ENCODE measurements around the gene TAS1R1. TPM values are rescaled to one million over a fixed set of nuclear protein-coding genes. Genes with fewer than 3 reads are reported as not detected.

Gene TAS1R1
- total and polyA plus RNA-seq, 10 of the 15 experiments (the other 5 are each of a cell fraction or from before 2014, with no cell fraction given): 0.03 to 0.06 (median 0.04) TPM; not detected in 7

GRCh38 chr1:6603238-6603914, 48.3 kb downstream of the TAS1R1 start (continued):
- TF ChIP-seq RAD21 (IDR thresholded peaks at IDR 0.05; ENCODE audit: insufficient read depth, low read depth, low read length) (no peak), SMARCA5 (IDR thresholded peaks at IDR 0.05) (0 out of 2 replicates have a peak, but pooled peaks have one; percentile 2), MEF2A (IDR thresholded peaks at IDR 0.05; ENCODE audit: insufficient read depth, low read depth, low read length) (no peak), ZBTB40 (IDR thresholded peaks at IDR 0.05; ENCODE audit: borderline replicate concordance) (peak; percentile 65), RUNX3 (IDR thresholded peaks at IDR 0.05; ENCODE audit: low read length) (no peak), ZZZ3 (IDR thresholded peaks at IDR 0.05; ENCODE audit: control insufficient read depth, insufficient read length, low read depth) (no peak), DPF2 (IDR thresholded peaks at IDR 0.05) (no peak), RB1 (IDR thresholded peaks at IDR 0.05; ENCODE audit: borderline replicate concordance) (no peak), TAF1 (IDR thresholded peaks at IDR 0.05; ENCODE audit: borderline replicate concordance, low read depth, low read length) (0 out of 2 replicates have a peak, but pooled peaks have one; percentile 28), PML (IDR thresholded peaks at IDR 0.05; ENCODE audit: low read length) (no peak), STAT1 (conservative IDR thresholded peaks at IDR 0.05) (no peak), SIN3A (IDR thresholded peaks at IDR 0.05; ENCODE audit: low read depth, low read length) (no peak), HDAC2 (IDR thresholded peaks at IDR 0.05) (no peak), POLR2AphosphoS2 (IDR thresholded peaks at IDR 0.05; ENCODE audit: low read depth, low read length) (no peak), CREB1 (IDR thresholded peaks at IDR 0.05; ENCODE audit: low read depth) (peak; percentile 81), IRF4 (IDR thresholded peaks at IDR 0.05; ENCODE audit: low read depth, low read length) (no peak), ZNF217 (IDR thresholded peaks at IDR 0.05) (no peak)
- TF ChIP-seq, protein P1, sequence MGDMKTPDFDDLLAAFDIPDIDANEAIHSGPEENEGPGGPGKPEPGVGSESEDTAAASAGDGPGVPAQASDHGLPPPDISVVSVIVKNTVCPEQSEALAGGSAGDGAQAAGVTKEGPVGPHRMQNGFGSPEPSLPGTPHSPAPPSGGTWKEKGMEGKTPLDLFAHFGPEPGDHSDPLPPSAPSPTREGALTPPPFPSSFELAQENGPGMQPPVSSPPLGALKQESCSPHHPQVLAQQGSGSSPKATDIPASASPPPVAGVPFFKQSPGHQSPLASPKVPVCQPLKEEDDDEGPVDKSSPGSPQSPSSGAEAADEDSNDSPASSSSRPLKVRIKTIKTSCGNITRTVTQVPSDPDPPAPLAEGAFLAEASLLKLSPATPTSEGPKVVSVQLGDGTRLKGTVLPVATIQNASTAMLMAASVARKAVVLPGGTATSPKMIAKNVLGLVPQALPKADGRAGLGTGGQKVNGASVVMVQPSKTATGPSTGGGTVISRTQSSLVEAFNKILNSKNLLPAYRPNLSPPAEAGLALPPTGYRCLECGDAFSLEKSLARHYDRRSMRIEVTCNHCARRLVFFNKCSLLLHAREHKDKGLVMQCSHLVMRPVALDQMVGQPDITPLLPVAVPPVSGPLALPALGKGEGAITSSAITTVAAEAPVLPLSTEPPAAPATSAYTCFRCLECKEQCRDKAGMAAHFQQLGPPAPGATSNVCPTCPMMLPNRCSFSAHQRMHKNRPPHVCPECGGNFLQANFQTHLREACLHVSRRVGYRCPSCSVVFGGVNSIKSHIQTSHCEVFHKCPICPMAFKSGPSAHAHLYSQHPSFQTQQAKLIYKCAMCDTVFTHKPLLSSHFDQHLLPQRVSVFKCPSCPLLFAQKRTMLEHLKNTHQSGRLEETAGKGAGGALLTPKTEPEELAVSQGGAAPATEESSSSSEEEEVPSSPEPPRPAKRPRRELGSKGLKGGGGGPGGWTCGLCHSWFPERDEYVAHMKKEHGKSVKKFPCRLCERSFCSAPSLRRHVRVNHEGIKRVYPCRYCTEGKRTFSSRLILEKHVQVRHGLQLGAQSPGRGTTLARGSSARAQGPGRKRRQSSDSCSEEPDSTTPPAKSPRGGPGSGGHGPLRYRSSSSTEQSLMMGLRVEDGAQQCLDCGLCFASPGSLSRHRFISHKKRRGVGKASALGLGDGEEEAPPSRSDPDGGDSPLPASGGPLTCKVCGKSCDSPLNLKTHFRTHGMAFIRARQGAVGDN (IDR thresholded peaks at IDR 0.05): no peak
- TF ChIP-seq, protein P2, sequence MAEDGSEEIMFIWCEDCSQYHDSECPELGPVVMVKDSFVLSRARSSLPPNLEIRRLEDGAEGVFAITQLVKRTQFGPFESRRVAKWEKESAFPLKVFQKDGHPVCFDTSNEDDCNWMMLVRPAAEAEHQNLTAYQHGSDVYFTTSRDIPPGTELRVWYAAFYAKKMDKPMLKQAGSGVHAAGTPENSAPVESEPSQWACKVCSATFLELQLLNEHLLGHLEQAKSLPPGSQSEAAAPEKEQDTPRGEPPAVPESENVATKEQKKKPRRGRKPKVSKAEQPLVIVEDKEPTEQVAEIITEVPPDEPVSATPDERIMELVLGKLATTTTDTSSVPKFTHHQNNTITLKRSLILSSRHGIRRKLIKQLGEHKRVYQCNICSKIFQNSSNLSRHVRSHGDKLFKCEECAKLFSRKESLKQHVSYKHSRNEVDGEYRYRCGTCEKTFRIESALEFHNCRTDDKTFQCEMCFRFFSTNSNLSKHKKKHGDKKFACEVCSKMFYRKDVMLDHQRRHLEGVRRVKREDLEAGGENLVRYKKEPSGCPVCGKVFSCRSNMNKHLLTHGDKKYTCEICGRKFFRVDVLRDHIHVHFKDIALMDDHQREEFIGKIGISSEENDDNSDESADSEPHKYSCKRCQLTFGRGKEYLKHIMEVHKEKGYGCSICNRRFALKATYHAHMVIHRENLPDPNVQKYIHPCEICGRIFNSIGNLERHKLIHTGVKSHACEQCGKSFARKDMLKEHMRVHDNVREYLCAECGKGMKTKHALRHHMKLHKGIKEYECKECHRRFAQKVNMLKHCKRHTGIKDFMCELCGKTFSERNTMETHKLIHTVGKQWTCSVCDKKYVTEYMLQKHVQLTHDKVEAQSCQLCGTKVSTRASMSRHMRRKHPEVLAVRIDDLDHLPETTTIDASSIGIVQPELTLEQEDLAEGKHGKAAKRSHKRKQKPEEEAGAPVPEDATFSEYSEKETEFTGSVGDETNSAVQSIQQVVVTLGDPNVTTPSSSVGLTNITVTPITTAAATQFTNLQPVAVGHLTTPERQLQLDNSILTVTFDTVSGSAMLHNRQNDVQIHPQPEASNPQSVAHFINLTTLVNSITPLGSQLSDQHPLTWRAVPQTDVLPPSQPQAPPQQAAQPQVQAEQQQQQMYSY (CRISPR knock-in tag; IDR thresholded peaks at IDR 0.05): no peak

All from GM12878 (cell line).